NB4 (cell line): ENCODE data around the gene HTD2.

Experiments
- DNase-seq: peaks from one replicate; pipeline ENCODE4 v3.0.0; 2010; ENCODE audit warnings: low read depth
- H3K4me3 ChIP-seq: one replicate; pipeline ENCODE4 v1.5.1; 2011; ENCODE audit warnings: mild to moderate bottlenecking, low read depth, low read length, moderate library complexity
- CTCF ChIP-seq: IDR thresholded peaks from one replicate; pipeline ENCODE4 v1.5.1; 2012; ENCODE audit warnings: low read depth, low read length
- MAX ChIP-seq: IDR thresholded peaks from 2 replicates; pipeline ENCODE4 v1.6.1; 2011; ENCODE audit warnings: low read depth, low read length
- MYC ChIP-seq: IDR thresholded peaks from 2 replicates; pipeline ENCODE4 v1.6.1; 2011; ENCODE audit warnings: low read depth, low read length
- POLR2A ChIP-seq: IDR thresholded peaks from 2 replicates; pipeline ENCODE4 v1.6.1; 2011; ENCODE audit warnings: mild to moderate bottlenecking; ENCODE audit not compliant: insufficient read length; ENCODE audit errors: extremely low read depth

The HTD2 gene

GRCh38 chr3:58333206-58334012 is 27.1 kb downstream of the HTD2 start:
- peak; percentile 68 for DNase-seq
- peak overlapping the region; percentile 81 for H3K4me3 ChIP-seq
- TF ChIP-seq POLR2A (no peak), MAX (no peak), MYC (no peak), CTCF (no peak)

GRCh38 chr3:58334013-58334321 is 27.6 kb downstream of the HTD2 start:
- peak overlapping the region; percentile 81 for H3K4me3 ChIP-seq
- no peak for TF ChIP-seq MAX
- TF ChIP-seq MYC = no peak
- no peak for TF ChIP-seq POLR2A
- TF ChIP-seq CTCF = no peak
- peak; percentile 37 for DNase-seq

GRCh38 chr3:58334506-58334884 is 28.2 kb downstream of the HTD2 start:
- H3K4me3 ChIP-seq = peak overlapping the region; percentile 81
- TF ChIP-seq CTCF = no peak
- TF ChIP-seq POLR2A = no peak
- TF ChIP-seq MAX = no peak
- no peak for TF ChIP-seq MYC
- DNase-seq = no peak

GRCh38 chr3:58335652-58335947 is 29.3 kb downstream of the HTD2 start:
- TF ChIP-seq CTCF = no peak
- no peak for TF ChIP-seq MAX
- TF ChIP-seq POLR2A = no peak
- no peak for TF ChIP-seq MYC
- H3K4me3 ChIP-seq = peak overlapping the region; percentile 81
- no peak for DNase-seq

GRCh38 chr3:58336135-58336882 is 30.0 kb downstream of the HTD2 start:
- peak overlapping the region; percentile 81 for H3K4me3 ChIP-seq
- DNase-seq = peak; percentile 31
- TF ChIP-seq MYC (no peak), MAX (no peak), POLR2A (no peak), CTCF (no peak)
